HFFc6 (cell line): ENCODE measurements around the gene ADAM15. TPM values are rescaled to one million over a fixed set of nuclear protein-coding genes. Genes with fewer than 3 reads are reported as not detected.

Experiments used
- DNase-seq: peaks from one replicate; pipeline ENCODE4 v3.0.0-alpha.2; 2018
- H3K27ac Mint-ChIP-seq: 2 replicates; pipeline ENCODE4 v1.8.0; 2020; ENCODE audit warnings: mild to moderate bottlenecking, mixed read lengths
- H3K27me3 Mint-ChIP-seq: 2 replicates; pipeline ENCODE4 v1.8.0; 2021; ENCODE audit warnings: mild to moderate bottlenecking, moderate library complexity, mixed read lengths; ENCODE audit not compliant: insufficient read depth
- H3K36me3 Mint-ChIP-seq: 2 replicates; pipeline ENCODE4 v1.8.0; 2021; ENCODE audit warnings: low read depth, mixed read lengths
- H3K4me1 Mint-ChIP-seq: 2 replicates; pipeline ENCODE4 v1.8.0; 2020; ENCODE audit warnings: low read depth, mixed read lengths
- H3K4me3 Mint-ChIP-seq: 2 replicates; pipeline ENCODE4 v1.8.0; 2020; ENCODE audit warnings: mild to moderate bottlenecking, moderate library complexity, mixed read lengths
- H3K9me3 Mint-ChIP-seq: 2 replicates; pipeline ENCODE4 v1.8.0; 2020; ENCODE audit warnings: mild to moderate bottlenecking, mixed read lengths
- total RNA-seq, 6 experiments: library from RNA; stranded (reverse); fragmentation: NEBNext Ultra II Directional; extraction: Animal tissue kit (Norgen Biotek cat#: 25700); gene quantifications; 2 replicates in 1 of 6; 3 replicates in 5 of 6; pipeline ENCODE4 v1.2.3, GENCODE V29; 2021
- TF ChIP-seq, protein P1 (sequence below): fragments of 200-600 bp; sonication (generic); IDR thresholded peaks from 2 replicates; pipeline ENCODE4 v1.5.0; 2021; ENCODE audit warnings: antibody characterized with exemption, mild to moderate bottlenecking

ADAM15 gene
- total RNA-seq, 6 experiments from 2014 or later, result 51.1 to 66.9 (median 63.7) TPM

DNA sequence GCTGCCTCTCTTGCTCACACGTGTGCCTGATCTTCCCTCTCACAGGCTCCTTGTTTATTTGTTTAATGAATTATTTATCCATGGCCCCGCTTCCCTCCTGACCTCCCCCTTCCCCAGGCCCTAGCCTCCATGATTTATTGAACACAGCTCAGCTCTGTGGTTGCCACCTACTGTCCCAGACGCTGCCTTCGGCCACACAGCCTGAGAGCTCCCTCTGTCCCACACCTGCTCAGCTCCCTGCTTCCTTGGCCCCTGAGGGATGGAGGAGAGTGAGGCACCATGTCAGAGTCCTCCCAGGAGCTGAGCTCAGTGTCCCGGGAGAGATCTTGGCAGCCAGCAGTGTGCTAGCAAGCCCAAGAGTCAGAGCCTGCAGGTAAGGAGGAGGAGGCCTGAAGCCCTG lies 24.4 kb downstream of the ADAM15 start:
- Mint-ChIP-seq H3K27ac (no peak overlapping the region), H3K4me1 (peaks cover 15% of the 10 kb centered on the region), H3K9me3 (no peaks in the 10 kb centered on the region), H3K4me3 (no peak overlapping the region), H3K27me3 (peaks cover 23% of the 10 kb centered on the region), H3K36me3 (no peaks in the 10 kb centered on the region)
- DNase-seq, result no peak
- TF ChIP-seq, protein P1, sequence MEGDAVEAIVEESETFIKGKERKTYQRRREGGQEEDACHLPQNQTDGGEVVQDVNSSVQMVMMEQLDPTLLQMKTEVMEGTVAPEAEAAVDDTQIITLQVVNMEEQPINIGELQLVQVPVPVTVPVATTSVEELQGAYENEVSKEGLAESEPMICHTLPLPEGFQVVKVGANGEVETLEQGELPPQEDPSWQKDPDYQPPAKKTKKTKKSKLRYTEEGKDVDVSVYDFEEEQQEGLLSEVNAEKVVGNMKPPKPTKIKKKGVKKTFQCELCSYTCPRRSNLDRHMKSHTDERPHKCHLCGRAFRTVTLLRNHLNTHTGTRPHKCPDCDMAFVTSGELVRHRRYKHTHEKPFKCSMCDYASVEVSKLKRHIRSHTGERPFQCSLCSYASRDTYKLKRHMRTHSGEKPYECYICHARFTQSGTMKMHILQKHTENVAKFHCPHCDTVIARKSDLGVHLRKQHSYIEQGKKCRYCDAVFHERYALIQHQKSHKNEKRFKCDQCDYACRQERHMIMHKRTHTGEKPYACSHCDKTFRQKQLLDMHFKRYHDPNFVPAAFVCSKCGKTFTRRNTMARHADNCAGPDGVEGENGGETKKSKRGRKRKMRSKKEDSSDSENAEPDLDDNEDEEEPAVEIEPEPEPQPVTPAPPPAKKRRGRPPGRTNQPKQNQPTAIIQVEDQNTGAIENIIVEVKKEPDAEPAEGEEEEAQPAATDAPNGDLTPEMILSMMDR, result no peak

DNA sequence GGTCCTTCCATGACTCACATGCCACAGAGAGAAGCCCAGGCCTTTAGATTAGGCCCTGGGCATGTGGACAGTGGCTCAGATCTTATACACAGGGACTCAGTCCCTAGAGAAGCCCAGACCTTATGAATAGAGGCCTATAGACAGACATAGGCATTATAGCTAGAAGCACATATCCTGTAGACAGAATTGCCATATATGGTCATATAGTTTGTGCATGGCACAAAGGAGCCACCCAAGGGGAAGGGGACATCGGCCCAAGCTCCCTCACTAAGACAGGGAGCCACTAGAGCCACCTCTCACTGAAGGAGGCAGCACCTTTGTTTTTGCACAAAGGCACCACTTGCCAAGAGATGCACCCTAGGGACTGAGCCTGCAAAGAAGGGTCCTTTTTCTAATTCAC lies 25.3 kb downstream of the ADAM15 start:
- Mint-ChIP-seq H3K4me3 (no peak overlapping the region), H3K36me3 (no peaks in the 10 kb centered on the region)

DNA sequence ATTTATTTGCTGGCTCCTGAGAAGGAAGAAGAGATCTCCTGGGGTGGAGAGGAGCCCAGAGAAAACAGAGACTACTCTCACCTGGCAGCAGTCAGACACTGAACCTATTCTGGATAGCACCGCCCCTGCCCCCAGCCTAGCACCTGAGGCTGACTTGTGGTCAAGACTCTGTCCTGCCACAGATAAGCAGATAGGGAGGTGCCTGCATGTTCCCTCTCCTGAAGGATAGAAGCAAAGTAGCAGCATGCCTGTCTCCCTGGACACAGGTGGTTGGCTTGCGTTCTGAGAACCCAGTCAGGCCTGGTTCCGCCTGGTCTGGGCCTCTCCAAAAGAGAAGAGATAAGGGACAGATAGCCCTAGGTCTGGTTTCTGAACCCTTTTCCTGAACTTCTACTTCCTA lies 26.2 kb downstream of the ADAM15 start:
- TF ChIP-seq, protein P1, result no peak
- Mint-ChIP-seq H3K4me1 (peaks cover 17% of the 10 kb centered on the region), H3K4me3 (no peak overlapping the region), H3K27me3 (peaks cover 34% of the 10 kb centered on the region), H3K9me3 (no peaks in the 10 kb centered on the region), H3K36me3 (no peaks in the 10 kb centered on the region), H3K27ac (no peak overlapping the region)
- no peak for DNase-seq

More for the DNA sequence above, 25.3 kb downstream of the ADAM15 start:
- Mint-ChIP-seq H3K27me3 (peaks cover 28% of the 10 kb centered on the region), H3K4me1 (peaks cover 18% of the 10 kb centered on the region), H3K9me3 (no peaks in the 10 kb centered on the region), H3K27ac (no peak overlapping the region)
- no peak for DNase-seq
- TF ChIP-seq, protein P1, result no peak

- DNase-seq, result no peak
- H3K4me1 Mint-ChIP-seq, result peaks cover 17% of the 10 kb centered on the region
- no peak overlapping the region for H3K4me3 Mint-ChIP-seq
- H3K27ac Mint-ChIP-seq, result no peak overlapping the region
- TF ChIP-seq, protein P1, result no peak
- H3K9me3 Mint-ChIP-seq, result no peaks in the 10 kb centered on the region
- H3K36me3 Mint-ChIP-seq, result no peaks in the 10 kb centered on the region
- H3K27me3 Mint-ChIP-seq, result peaks cover 40% of the 10 kb centered on the region
Observed at GRCh38 chr1:155077758-155078445, 26.8 kb downstream of the ADAM15 start.

DNA sequence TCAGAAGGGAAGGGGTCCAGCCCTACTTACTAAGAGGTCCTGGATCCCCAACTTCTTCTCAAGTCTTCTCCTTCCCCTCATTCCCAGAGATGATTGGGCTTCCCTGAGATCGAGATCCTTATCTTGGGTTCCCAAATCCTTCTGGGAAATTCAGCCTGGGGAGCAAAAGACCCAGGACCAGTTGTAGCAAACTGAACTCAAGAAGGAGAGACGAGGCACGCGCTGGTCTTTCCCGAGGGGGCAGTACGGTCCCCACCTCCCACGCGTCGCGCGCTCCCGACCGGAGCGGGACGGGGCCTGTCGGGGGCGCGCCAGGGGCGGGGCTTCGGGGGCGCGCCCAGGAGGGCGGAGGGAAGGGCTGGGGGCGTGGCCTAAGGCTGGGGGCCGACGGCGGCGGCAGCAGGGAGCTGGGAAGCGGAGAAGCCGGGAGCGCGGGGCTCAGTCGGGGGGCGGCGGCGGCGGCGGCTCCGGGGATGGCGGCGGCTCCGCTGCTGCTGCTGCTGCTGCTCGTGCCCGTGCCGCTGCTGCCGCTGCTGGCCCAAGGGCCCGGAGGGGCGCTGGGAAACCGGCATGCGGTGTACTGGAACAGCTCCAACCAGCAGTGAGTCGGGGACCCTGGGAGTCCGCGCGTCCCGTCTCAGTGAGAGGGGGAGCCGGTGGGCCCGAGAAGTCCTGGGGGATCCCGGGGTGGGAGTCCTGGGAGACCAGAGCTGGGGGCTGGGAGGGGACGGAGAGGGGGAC lies 27.5 kb downstream of the ADAM15 start, which contains the start of gene EFNA3:
EFNA3 (plus strand) TSS at position 369 of the 741 bp plus-strand sequence; CDS start at position 474, 105 bp downstream.
- DNase-seq, result no peak
- Mint-ChIP-seq H3K36me3 (no peaks in the 10 kb centered on the region), H3K27ac (no peak within 1 kb of the TSS; the same call in 1 of the 2 replicates), H3K4me3 (peak within 1 kb of the TSS; percentile 71), H3K9me3 (no peaks in the 10 kb centered on the region), H3K27me3 (peaks cover 47% of the 10 kb centered on the region), H3K4me1 (peaks cover 17% of the 10 kb centered on the region)
- TF ChIP-seq, protein P1, result no peak
